Astrocyte of the cerebellum (primary cell): Measurements from ENCODE around the gene CYREN.

ENCODE experiments used
- DNase-seq: peaks from one replicate; pipeline ENCODE4 v3.0.0-alpha.2; 2011; ENCODE audit warnings: low read depth
- H3K4me3 ChIP-seq: 2 replicates; pipeline ENCODE4 v1.5.1; 2011; ENCODE audit warnings: mild to moderate bottlenecking, low read depth, low read length, moderate library complexity
- in situ Hi-C: cut with HindIII; loops from 2 replicates; pipeline ENCODE4 v1.10.0; 2017; ENCODE audit warnings: low sequenced_read_pairs
- TF ChIP-seq, protein P1 (sequence below): IDR thresholded peaks from 2 replicates; pipeline ENCODE4 v1.5.1; 2012; ENCODE audit warnings: low read length, low read depth, moderate library complexity, mild to moderate bottlenecking; ENCODE audit errors: missing control alignments

CYREN gene

DNA sequence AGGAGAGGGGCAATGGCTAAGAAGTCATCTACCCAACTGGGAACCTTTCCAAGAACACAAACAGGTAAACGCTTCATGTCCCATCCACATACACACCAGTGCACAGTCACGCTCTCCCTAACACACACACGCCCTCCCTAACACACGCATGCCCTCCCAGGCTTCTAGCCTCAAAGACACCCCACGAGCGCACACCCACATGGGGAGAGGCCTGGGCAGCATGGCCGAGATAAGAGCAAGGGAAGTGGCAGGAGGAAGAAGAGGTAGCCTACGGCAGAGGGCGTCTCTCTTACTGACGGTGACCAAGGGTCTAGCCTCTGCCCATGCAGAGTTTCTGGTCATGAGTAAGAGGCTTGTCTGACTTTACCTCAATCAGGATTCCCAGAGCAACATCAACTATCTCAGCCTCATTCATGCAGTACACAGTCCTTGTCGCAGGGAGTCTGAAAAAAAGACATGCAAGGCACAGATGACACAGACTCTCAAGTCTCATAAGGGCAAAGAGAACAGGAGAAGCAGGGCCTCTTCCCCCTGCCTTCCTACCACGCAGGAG is 3.1 kb downstream of the CYREN start:
- no peak for DNase-seq
- in situ Hi-C loops = no loop called here
- H3K4me3 ChIP-seq = no peak overlapping the region
- TF ChIP-seq, protein P1, sequence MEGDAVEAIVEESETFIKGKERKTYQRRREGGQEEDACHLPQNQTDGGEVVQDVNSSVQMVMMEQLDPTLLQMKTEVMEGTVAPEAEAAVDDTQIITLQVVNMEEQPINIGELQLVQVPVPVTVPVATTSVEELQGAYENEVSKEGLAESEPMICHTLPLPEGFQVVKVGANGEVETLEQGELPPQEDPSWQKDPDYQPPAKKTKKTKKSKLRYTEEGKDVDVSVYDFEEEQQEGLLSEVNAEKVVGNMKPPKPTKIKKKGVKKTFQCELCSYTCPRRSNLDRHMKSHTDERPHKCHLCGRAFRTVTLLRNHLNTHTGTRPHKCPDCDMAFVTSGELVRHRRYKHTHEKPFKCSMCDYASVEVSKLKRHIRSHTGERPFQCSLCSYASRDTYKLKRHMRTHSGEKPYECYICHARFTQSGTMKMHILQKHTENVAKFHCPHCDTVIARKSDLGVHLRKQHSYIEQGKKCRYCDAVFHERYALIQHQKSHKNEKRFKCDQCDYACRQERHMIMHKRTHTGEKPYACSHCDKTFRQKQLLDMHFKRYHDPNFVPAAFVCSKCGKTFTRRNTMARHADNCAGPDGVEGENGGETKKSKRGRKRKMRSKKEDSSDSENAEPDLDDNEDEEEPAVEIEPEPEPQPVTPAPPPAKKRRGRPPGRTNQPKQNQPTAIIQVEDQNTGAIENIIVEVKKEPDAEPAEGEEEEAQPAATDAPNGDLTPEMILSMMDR = no peak

DNA sequence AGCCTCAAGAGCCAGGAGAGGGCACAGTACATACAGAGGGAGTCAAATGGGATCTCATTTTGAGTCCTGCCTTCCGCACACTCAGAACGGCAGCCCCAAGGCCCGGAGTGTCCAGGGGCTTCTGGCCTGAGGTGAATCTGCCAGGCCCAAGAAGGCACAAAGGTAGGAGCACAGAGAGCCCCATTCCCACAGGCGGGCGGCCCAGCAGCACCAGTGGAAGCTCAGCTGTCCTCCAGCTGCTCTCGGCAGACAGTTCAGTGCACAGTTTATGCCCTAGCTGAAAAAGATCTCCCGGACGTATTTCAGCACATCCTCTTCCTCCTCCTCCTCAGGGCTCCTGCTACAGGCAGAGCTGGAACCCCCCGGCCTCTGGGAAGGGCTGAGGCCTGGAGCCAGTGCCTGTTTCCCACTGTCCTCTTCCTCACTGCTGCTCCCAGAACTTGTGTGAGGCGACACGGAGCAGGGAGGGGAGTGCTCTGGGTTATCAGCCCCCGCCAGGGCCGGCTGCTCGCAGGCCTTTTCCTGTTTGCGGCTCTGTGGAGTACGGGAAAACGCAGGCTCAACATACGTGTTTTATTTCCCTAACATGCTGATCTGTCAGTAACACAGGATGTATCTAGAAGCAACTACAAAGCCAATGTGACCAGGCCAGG is 4.0 kb downstream of the CYREN start:
- TF ChIP-seq, protein P1 = no peak
- in situ Hi-C loops = no loop called here
- H3K4me3 ChIP-seq = no peak overlapping the region
- DNase-seq = no peak

DNA sequence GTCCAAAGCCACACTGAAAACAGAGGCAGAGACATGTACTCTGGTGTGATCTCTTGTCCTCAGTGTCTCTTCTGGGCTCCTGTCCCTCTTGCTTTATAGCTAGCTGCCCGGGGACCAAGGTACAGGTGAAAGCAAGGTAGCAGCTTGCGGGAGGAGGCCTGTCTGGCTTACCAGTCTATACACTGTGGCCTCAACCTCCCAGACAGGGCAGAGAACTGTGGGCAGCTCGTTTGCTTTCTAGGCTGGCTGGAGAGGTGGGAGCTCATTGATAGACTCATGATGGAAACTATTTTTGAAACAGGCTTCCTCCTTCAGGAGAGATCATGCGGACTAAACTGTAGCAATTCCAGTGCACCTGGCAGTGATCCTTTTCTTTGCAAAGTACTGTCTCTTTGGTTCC is 4.6 kb downstream of the CYREN start:
- DNase-seq = no peak
- in situ Hi-C loops = no loop called here
- TF ChIP-seq, protein P1 = no peak
- no peak overlapping the region for H3K4me3 ChIP-seq

DNA sequence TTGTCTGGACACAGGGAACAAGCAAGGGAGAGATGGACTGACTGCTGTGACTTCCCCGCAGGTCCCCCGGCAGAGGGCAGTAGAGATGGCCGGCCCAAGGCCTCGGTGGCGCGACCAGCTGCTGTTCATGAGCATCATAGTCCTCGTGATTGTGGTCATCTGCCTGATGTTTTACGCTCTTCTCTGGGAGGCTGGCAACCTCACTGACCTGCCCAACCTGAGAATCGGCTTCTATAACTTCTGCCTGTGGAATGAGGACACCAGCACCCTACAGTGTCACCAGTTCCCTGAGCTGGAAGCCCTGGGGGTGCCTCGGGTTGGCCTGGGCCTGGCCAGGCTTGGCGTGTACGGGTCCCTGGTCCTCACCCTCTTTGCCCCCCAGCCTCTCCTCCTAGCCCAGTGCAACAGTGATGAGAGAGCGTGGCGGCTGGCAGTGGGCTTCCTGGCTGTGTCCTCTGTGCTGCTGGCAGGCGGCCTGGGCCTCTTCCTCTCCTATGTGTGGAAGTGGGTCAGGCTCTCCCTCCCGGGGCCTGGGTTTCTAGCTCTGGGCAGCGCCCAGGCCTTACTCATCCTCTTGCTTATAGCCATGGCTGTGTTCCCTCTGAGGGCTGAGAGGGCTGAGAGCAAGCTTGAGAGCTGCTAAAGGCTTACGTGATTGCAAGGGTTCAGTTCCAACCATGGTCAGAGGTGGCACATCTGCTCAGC is 6.0 kb downstream of the CYREN start:
- no peak for DNase-seq
- TF ChIP-seq, protein P1 = no peak
- no peak overlapping the region for H3K4me3 ChIP-seq
- in situ Hi-C loops = no loop called here

DNA sequence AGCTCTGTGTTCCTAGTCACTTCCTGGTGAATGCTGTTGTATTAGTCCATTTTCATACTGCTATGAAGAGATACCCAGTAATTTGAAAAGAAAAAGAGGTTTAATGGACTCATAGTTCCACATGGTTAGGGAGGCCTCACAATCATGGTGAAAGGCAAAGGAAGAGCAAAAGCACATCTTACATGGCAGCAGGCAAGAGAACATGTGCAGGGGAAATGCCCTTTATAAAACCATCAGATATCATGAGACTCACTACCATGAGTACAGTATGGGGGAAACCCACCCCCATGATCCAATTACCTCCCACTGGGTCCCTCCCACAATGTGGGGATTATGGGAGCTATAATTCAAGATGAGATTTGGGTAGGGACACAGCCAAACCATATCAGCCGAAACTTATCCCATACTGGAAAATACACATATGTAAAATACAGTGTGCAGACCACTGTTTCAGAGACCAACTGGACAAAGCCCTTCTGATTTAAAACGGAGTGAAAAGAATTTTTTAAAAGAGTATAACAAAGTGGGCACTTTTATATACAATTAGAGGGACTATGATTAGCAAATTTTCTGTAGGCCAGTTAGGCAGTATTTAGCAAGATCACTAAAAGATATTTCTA is 8.0 kb downstream of the CYREN start:
- DNase-seq = no peak
- no peak overlapping the region for H3K4me3 ChIP-seq
- TF ChIP-seq, protein P1 = no peak
- in situ Hi-C loops = no loop called here

DNA sequence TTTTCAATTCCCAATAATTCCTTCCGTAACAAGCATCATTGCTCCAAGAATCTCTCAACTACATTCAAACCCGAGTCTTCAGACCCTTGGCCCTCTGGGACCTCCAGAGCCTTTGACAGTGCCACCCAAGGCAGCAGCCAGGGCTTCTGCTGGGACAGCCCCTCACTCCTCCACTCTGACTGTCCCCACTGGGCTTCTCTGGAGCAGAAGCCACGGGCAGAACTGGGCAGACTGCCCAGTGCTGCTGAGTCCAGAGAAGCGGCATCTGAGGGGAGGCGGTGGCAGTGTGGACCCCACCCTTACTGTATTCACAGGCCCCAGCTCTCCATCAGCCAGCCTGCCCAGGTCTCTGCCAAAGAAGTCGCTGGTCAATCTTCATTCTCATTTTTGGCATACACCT is 8.8 kb downstream of the CYREN start:
- no peak for DNase-seq
- in situ Hi-C loops = no loop called here
- TF ChIP-seq, protein P1 = no peak
- no peak overlapping the region for H3K4me3 ChIP-seq
